Thyroid gland (tissue), 4 donors: ENCODE measurements around the gene TP53AIP1.

Source experiments
- POLR2A ChIP-seq, 2 donors: fragments of 450-650 bp; IDR thresholded peaks; one replicate each; pipeline ENCODE4 v1.6.1; 2017; ENCODE audit warnings: antibody characterized with exemption in 2 of 2, mild to moderate bottlenecking in 2 of 2, moderate library complexity in 1 of 2
- TF ChIP-seq, protein P1 (sequence below), 6 experiments: fragments of 200-600 bp in 3 of 6; fragments of 450-650 bp in 3 of 6; sonication (generic) in 3 of 6; IDR thresholded peaks; one replicate each; pipeline ENCODE4 v1.5.1; 2016 to 2019; ENCODE audit warnings: antibody characterized with exemption in 6 of 6, mild to moderate bottlenecking in 2 of 6, inconsistent platforms in 1 of 6, moderate library complexity in 1 of 6

- TF ChIP-seq, protein P1, sequence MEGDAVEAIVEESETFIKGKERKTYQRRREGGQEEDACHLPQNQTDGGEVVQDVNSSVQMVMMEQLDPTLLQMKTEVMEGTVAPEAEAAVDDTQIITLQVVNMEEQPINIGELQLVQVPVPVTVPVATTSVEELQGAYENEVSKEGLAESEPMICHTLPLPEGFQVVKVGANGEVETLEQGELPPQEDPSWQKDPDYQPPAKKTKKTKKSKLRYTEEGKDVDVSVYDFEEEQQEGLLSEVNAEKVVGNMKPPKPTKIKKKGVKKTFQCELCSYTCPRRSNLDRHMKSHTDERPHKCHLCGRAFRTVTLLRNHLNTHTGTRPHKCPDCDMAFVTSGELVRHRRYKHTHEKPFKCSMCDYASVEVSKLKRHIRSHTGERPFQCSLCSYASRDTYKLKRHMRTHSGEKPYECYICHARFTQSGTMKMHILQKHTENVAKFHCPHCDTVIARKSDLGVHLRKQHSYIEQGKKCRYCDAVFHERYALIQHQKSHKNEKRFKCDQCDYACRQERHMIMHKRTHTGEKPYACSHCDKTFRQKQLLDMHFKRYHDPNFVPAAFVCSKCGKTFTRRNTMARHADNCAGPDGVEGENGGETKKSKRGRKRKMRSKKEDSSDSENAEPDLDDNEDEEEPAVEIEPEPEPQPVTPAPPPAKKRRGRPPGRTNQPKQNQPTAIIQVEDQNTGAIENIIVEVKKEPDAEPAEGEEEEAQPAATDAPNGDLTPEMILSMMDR (IDR thresholded peaks at IDR 0.05), result no peak
- TF ChIP-seq POLR2A (IDR thresholded peaks at IDR 0.05), result no peak
These were observed 26.2 kb upstream of the TP53AIP1 start for GRCh38 chr11:128968916-128969315.
